Tibial nerve (tissue), 4 donors: ENCODE measurements around the gene FLOT1. TPM values are rescaled to one million over a fixed set of nuclear protein-coding genes. Genes with fewer than 3 reads are reported as not detected.
"Not testable (repeated sequence)": the region's sequence is repeated elsewhere in the genome, so short reads cannot be mapped to it uniquely, and the experiment has no call there.

Experiments
- DNase-seq, 2 donors: peaks; one replicate each; pipeline ENCODE4 v3.0.0-alpha.2; 2019; ENCODE audit warnings: low spot score in 2 of 2
- H3K27ac ChIP-seq, 4 donors: fragments of 200-600 bp; sonication (generic) in 3 of 4; one replicate each; pipeline ENCODE4 v1.5.1; 2017 to 2019; ENCODE audit warnings: mild to moderate bottlenecking in 1 of 4
- H3K27me3 ChIP-seq, 2 donors: fragments of 200-600 bp; sonication (generic) in 1 of 2; one replicate each; pipeline versions ENCODE4 v1.5.1 to v1.6.0; 2017 to 2019
- H3K36me3 ChIP-seq, 3 donors: fragments of 200-600 bp; sonication (generic); one replicate each; pipeline ENCODE4 v1.5.1; 2018 to 2019
- H3K4me1 ChIP-seq, 4 donors: fragments of 200-600 bp; sonication (generic) in 3 of 4; one replicate each; pipeline ENCODE4 v1.5.1; 2017 to 2019
- H3K4me3 ChIP-seq, 4 donors: fragments of 200-600 bp; sonication (generic) in 3 of 4; one replicate each; pipeline ENCODE4 v1.5.1; 2017 to 2019; ENCODE audit warnings: mild to moderate bottlenecking in 1 of 4, moderate library complexity in 1 of 4
- H3K9me3 ChIP-seq, 4 donors: fragments of 200-600 bp; sonication (generic) in 3 of 4; one replicate each; pipeline ENCODE4 v1.5.1; 2017 to 2019
- EP300 ChIP-seq, 2 donors: sonication (generic); formaldehyde crosslinking; IDR thresholded peaks; one replicate each; pipeline ENCODE4 v1.6.1; 2017; ENCODE audit warnings: antibody characterized with exemption in 2 of 2, mild to moderate bottlenecking in 1 of 2
- POLR2A ChIP-seq, 2 donors: fragments of 450-650 bp; IDR thresholded peaks; one replicate each; pipeline ENCODE4 v1.6.1; 2017; ENCODE audit warnings: antibody characterized with exemption in 2 of 2, mild to moderate bottlenecking in 2 of 2, moderate library complexity in 2 of 2
- WGBS, 2 donors: methylation state at CpG; one replicate each; pipeline ENCODE4 v1.1.5; 2018; 5-methylcytosine and 5-hydroxymethylcytosine counted together
- total RNA-seq, 4 donors: library from RNA; depleted of rRNA; stranded (reverse); fragments of >200 nt; gene quantifications; one replicate each; pipeline ENCODE4 v1.1.0, GENCODE V29; 2016
- TF ChIP-seq, protein P1 (sequence below), 5 experiments: fragments of 200-600 bp in 3 of 5; fragments of 450-650 bp in 2 of 5; sonication (generic) in 3 of 5; IDR thresholded peaks; one replicate each; pipeline ENCODE4 v1.5.1; 2016 to 2019; ENCODE audit warnings: antibody characterized with exemption in 5 of 5, mild to moderate bottlenecking in 3 of 5, moderate library complexity in 2 of 5

The FLOT1 gene
- total RNA-seq, 4 donors from 2014 or later, result 83.1 to 157 (median 94.6) TPM

- H3K27ac ChIP-seq, result no peak overlapping the region
- H3K27me3 ChIP-seq, result no peaks in the 10 kb centered on the region
- 79% methylated on average over 9 of the region's 9 CpGs for WGBS, 2 donors
- DNase-seq, result no peak
- no peak overlapping the region for H3K4me3 ChIP-seq
- H3K36me3 ChIP-seq, result no peaks in the 10 kb centered on the region
- no peaks in the 10 kb centered on the region for H3K9me3 ChIP-seq
- TF ChIP-seq POLR2A (IDR thresholded peaks at IDR 0.05) (no peak), EP300 (IDR thresholded peaks at IDR 0.05) (no peak)
- TF ChIP-seq, protein P1, sequence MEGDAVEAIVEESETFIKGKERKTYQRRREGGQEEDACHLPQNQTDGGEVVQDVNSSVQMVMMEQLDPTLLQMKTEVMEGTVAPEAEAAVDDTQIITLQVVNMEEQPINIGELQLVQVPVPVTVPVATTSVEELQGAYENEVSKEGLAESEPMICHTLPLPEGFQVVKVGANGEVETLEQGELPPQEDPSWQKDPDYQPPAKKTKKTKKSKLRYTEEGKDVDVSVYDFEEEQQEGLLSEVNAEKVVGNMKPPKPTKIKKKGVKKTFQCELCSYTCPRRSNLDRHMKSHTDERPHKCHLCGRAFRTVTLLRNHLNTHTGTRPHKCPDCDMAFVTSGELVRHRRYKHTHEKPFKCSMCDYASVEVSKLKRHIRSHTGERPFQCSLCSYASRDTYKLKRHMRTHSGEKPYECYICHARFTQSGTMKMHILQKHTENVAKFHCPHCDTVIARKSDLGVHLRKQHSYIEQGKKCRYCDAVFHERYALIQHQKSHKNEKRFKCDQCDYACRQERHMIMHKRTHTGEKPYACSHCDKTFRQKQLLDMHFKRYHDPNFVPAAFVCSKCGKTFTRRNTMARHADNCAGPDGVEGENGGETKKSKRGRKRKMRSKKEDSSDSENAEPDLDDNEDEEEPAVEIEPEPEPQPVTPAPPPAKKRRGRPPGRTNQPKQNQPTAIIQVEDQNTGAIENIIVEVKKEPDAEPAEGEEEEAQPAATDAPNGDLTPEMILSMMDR (IDR thresholded peaks at IDR 0.05), result no peak
- peaks cover 0 to 24% (median 19%) of the 10 kb centered on the region in 4 donors for H3K4me1 ChIP-seq
Observed at GRCh38 chr6:30767158-30767943, 24.9 kb upstream of the FLOT1 start.

- peaks cover 0 to 24% (median 19%) of the 10 kb centered on the region in 4 donors for H3K4me1 ChIP-seq
- H3K36me3 ChIP-seq, result no peaks in the 10 kb centered on the region
- H3K27me3 ChIP-seq, result no peaks in the 10 kb centered on the region
- H3K9me3 ChIP-seq, result no peaks in the 10 kb centered on the region
- DNase-seq, result no peak
- H3K4me3 ChIP-seq, result no peak overlapping the region
- TF ChIP-seq, protein P1 (IDR thresholded peaks at IDR 0.05), result no peak
- TF ChIP-seq EP300 (IDR thresholded peaks at IDR 0.05) (no peak), POLR2A (IDR thresholded peaks at IDR 0.05) (no peak)
- 80 to 82% methylated on average over 6 of the region's 6 CpGs for WGBS, 2 donors
- no peak overlapping the region for H3K27ac ChIP-seq
Observed at GRCh38 chr6:30766461-30767157, 24.1 kb upstream of the FLOT1 start.

- H3K9me3 ChIP-seq, H3K36me3 ChIP-seq, DNase-seq, H3K27me3 ChIP-seq, H3K4me3 ChIP-seq, H3K27ac ChIP-seq: not testable (repeated sequence)
- peaks cover 0 to 24% (median 20%) of the 10 kb centered on the region in 4 donors for H3K4me1 ChIP-seq
- WGBS, 2 donors, result 25 to 41% methylated on average over 1 of the region's 1 CpG
Observed at GRCh38 chr6:30765495-30765894, 23.0 kb upstream of the FLOT1 start.

DNA sequence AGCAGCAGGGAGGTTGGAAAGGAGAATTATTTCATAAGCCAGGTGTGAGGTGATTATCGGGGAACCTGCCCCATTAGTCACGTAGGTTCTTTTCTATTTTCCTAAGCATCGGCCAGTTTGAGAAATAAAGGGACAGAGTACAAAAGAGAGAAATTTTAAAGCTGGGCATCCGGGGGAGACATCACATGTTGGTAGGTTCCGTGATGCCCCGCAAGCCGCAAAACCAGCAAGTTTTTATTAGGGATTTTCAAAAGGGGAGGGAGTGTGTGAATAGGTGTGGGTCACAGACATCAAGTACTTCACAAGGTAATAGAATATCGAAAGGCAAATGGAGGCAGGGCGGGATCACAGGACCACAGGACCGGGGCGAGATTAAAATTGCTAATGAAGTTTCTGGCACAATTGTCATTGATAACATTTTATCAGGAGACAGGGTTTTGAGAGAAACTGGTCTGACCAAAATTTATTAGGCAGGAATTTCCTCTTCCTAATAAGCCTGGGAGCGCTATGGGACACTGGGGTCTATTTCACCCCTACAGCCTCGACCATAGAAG is 22.1 kb upstream of the FLOT1 start:
- not testable (repeated sequence) for DNase-seq, H3K4me3 ChIP-seq, H3K36me3 ChIP-seq, H3K9me3 ChIP-seq, H3K27me3 ChIP-seq, H3K27ac ChIP-seq
- H3K4me1 ChIP-seq, result peaks cover 0 to 19% (median 17%) of the 10 kb centered on the region in 4 donors
- 65 to 69% methylated on average over 13 of the region's 13 CpGs for WGBS, 2 donors

DNA sequence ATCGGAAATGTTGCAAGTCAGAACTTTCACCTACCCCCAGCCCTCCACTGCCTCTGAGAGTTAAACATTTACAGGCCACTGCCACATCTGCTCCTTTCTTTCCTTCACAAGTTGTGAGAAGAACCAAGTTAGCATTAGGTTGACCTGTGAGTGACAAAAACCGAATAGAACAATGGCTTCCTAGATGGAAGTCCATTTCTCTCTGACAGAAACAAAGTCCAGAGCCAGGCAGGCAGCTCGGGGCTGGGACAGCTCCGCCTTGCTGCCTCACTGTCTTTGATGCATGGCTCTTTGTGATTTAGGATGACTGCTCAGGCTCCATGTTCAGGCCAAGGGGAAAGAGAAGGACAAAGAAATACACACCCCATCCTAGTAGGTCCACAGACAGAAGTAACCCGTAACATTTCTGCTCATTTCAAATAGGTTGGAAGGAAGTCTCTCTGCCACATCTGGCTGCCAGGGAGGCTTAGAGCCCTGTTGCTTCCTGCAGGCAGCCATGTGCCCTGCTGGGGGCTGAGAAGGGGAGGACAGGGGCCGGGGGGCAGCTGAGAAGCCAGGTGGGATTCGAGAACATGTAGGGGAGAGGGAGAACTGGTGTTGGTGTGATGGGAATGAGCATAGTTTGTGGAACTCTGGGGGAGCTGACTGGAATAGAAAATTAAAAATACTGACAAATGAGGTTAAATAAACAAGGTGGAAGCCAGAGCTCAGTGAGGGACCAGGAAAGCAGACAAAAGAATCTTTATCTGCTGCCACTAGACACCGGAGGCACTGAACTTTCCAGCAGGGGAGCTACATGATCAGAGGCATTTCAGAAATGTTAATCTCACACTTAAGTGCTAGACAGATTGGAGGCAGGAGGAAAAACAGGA is 21.4 kb upstream of the FLOT1 start:
- no peaks in the 10 kb centered on the region for H3K9me3 ChIP-seq
- H3K4me3 ChIP-seq, result no peak overlapping the region
- no peaks in the 10 kb centered on the region for H3K27me3 ChIP-seq
- H3K4me1 ChIP-seq, result peaks cover 0 to 17% (median 11%) of the 10 kb centered on the region in 4 donors
- H3K27ac ChIP-seq, result no peak overlapping the region
- TF ChIP-seq, protein P1 (IDR thresholded peaks at IDR 0.05), result no peak
- TF ChIP-seq POLR2A (IDR thresholded peaks at IDR 0.05) (no peak), EP300 (IDR thresholded peaks at IDR 0.05) (no peak)
- no peaks in the 10 kb centered on the region for H3K36me3 ChIP-seq
- WGBS, 2 donors, result 44 to 50% methylated on average over 8 of the region's 8 CpGs
- DNase-seq, result no peak
